SK-N-DZ (cell line): ENCODE measurements around the gene FRMPD4.

Experiments
- DNase-seq: peaks from one replicate; pipeline ENCODE4 v3.0.0-alpha.2; 2015; ENCODE audit warnings: low spot score

The FRMPD4 gene

GRCh38 chrX:12292996-12293765, 154.9 kb downstream of the FRMPD4 start:
- DNase-seq = no peak

GRCh38 chrX:12297353-12297752, 159.1 kb downstream of the FRMPD4 start:
- DNase-seq = no peak

GRCh38 chrX:12301288-12301687, 163.0 kb downstream of the FRMPD4 start:
- DNase-seq = no peak

- no peak for DNase-seq
These were observed 166.0 kb downstream of the FRMPD4 start for GRCh38 chrX:12304261-12304660.

GRCh38 chrX:12307961-12308360, 169.7 kb downstream of the FRMPD4 start:
- DNase-seq = no peak

- no peak for DNase-seq
These were observed 170.1 kb downstream of the FRMPD4 start for GRCh38 chrX:12308420-12308819.

- DNase-seq = no peak
These were observed 170.9 kb downstream of the FRMPD4 start for GRCh38 chrX:12309040-12309743.

- no peak for DNase-seq
These were observed 171.4 kb downstream of the FRMPD4 start for GRCh38 chrX:12309744-12310076.

- DNase-seq = no peak
These were observed 176.4 kb downstream of the FRMPD4 start for GRCh38 chrX:12314651-12315050.

- no peak for DNase-seq
These were observed 177.3 kb downstream of the FRMPD4 start for GRCh38 chrX:12315526-12315925.

- no peak for DNase-seq
These were observed 180.8 kb downstream of the FRMPD4 start for GRCh38 chrX:12319003-12319519.

GRCh38 chrX:12319992-12320391, 181.7 kb downstream of the FRMPD4 start:
- no peak for DNase-seq

- DNase-seq = no peak
These were observed 183.8 kb downstream of the FRMPD4 start for GRCh38 chrX:12322031-12322430.

GRCh38 chrX:12325171-12325570, 186.9 kb downstream of the FRMPD4 start:
- no peak for DNase-seq

GRCh38 chrX:12327836-12328235, 189.6 kb downstream of the FRMPD4 start:
- no peak for DNase-seq

GRCh38 chrX:12329476-12329875, 191.2 kb downstream of the FRMPD4 start:
- no peak for DNase-seq

- DNase-seq = no peak
These were observed 192.6 kb downstream of the FRMPD4 start for GRCh38 chrX:12330841-12331240.

- no peak for DNase-seq
These were observed 194.6 kb downstream of the FRMPD4 start for GRCh38 chrX:12332786-12333347.

GRCh38 chrX:12339921-12340320, 201.6 kb downstream of the FRMPD4 start:
- no peak for DNase-seq

- DNase-seq = no peak
These were observed 206.7 kb downstream of the FRMPD4 start for GRCh38 chrX:12344954-12345353.

- DNase-seq = no peak
These were observed 210.9 kb downstream of the FRMPD4 start for GRCh38 chrX:12349201-12349600.

- no peak for DNase-seq
These were observed 214.6 kb downstream of the FRMPD4 start for GRCh38 chrX:12352922-12353321.

GRCh38 chrX:12360383-12360782, 222.1 kb downstream of the FRMPD4 start:
- DNase-seq = no peak
